Neural cell (in vitro differentiated cells): ENCODE results near the gene ASB4. TPM values are rescaled to one million over a fixed set of nuclear protein-coding genes. Genes with fewer than 3 reads are reported as not detected.

Experiments used
- H2AFZ ChIP-seq: fragments of 200-600, 300-800 bp; sonication (generic), shearing (Covaris generic); 2 replicates; pipeline ENCODE4 v1.6.0; 2014; ENCODE audit warnings: low read depth, mild to moderate bottlenecking, antibody characterized with exemption, low read length, moderate library complexity
- H3F3A ChIP-seq: fragments of 200-600 bp; shearing (Covaris generic); 2 replicates; pipeline ENCODE4 v1.6.1; 2016; ENCODE audit warnings: mild to moderate bottlenecking, moderate library complexity, mixed read lengths, antibody characterized with exemption, low read length; ENCODE audit not compliant: insufficient read depth, poor library complexity, severe bottlenecking
- H3K27ac ChIP-seq: fragments of 200-600, 300-800 bp; sonication (generic), shearing (Covaris generic); 2 replicates; pipeline ENCODE4 v1.5.1; 2014; ENCODE audit warnings: mild to moderate bottlenecking, low read length, moderate library complexity
- H3K27me3 ChIP-seq: fragments of 300-800, 200-600 bp; sonication (generic), shearing (Covaris generic); 2 replicates; pipeline ENCODE4 v1.6.0; 2014; ENCODE audit warnings: mild to moderate bottlenecking, low read depth, low read length, moderate library complexity; ENCODE audit not compliant: insufficient read depth
- H3K36me3 ChIP-seq: fragments of 300-800, 200-600 bp; sonication (generic), shearing (Covaris generic); 2 replicates; pipeline ENCODE4 v1.5.1; 2014; ENCODE audit warnings: mild to moderate bottlenecking, antibody characterized with exemption, low read length, moderate library complexity; ENCODE audit not compliant: insufficient read depth
- H3K4me2 ChIP-seq: fragments of 300-800, 200-600 bp; sonication (generic), shearing (Covaris generic); 2 replicates; pipeline ENCODE4 v1.6.0; 2014; ENCODE audit warnings: mild to moderate bottlenecking, low read length
- H3K4me3 ChIP-seq: fragments of 300-800, 200-600 bp; sonication (generic), shearing (Covaris generic); 2 replicates; pipeline ENCODE4 v1.5.1; 2014; ENCODE audit warnings: mild to moderate bottlenecking, low read length, moderate library complexity
- H3K79me2 ChIP-seq: fragments of 200-600 bp; shearing (Covaris generic); replicated peaks from 2 replicates; pipeline ENCODE4 v1.6.0; 2014; ENCODE audit warnings: mild to moderate bottlenecking, low read length, moderate library complexity; ENCODE audit not compliant: insufficient read depth
- H3K9ac ChIP-seq: fragments of 300-800, 200-600 bp; sonication (generic), shearing (Covaris generic); 2 replicates; pipeline ENCODE4 v1.6.1; 2016; ENCODE audit warnings: mild to moderate bottlenecking, low read length, mixed read lengths
- H3K9me2 ChIP-seq: fragments of 200-600 bp; shearing (Covaris generic); 2 replicates; pipeline ENCODE4 v1.6.1; 2016; ENCODE audit warnings: mild to moderate bottlenecking, low read length, mixed read lengths; ENCODE audit not compliant: insufficient read depth
- H3K9me3 ChIP-seq: fragments of 200-600, 300-800 bp; sonication (generic), shearing (Covaris generic); 2 replicates; pipeline ENCODE4 v1.6.1; 2016; ENCODE audit warnings: mild to moderate bottlenecking, mixed run types, low read length, moderate library complexity, mixed read lengths
- H4K20me1 ChIP-seq: fragments of 200-600 bp; shearing (Covaris generic); 2 replicates; pipeline ENCODE4 v1.6.1; 2016; ENCODE audit warnings: mild to moderate bottlenecking, mixed run types; ENCODE audit not compliant: insufficient read depth
- CTCF ChIP-seq: fragments of 450-650 bp; IDR thresholded peaks from 2 replicates; pipeline ENCODE4 v1.5.1; 2014; ENCODE audit warnings: antibody characterized with exemption, mild to moderate bottlenecking, moderate library complexity; ENCODE audit not compliant: poor library complexity, severe bottlenecking
- EP300 ChIP-seq: fragments of 450-650 bp; conservative IDR thresholded peaks from 2 replicates; pipeline ENCODE4 v1.6.1; 2014; ENCODE audit warnings: antibody characterized with exemption, mild to moderate bottlenecking, moderate library complexity; ENCODE audit not compliant: poor library complexity, severe bottlenecking
- EZH2 ChIP-seq: fragments of 200-600, 300-800 bp; shearing (Covaris generic), sonication (generic); IDR thresholded peaks from 2 replicates; pipeline ENCODE4 v1.6.1; 2014; ENCODE audit warnings: antibody characterized with exemption, low read length, borderline replicate concordance, mild to moderate bottlenecking; ENCODE audit not compliant: insufficient read depth, poor library complexity, severe bottlenecking
- MXI1 ChIP-seq: fragments of 450-650 bp; conservative IDR thresholded peaks from 2 replicates; pipeline ENCODE4 v1.6.1; 2014; ENCODE audit warnings: antibody characterized with exemption, mild to moderate bottlenecking; ENCODE audit not compliant: poor library complexity, severe bottlenecking
- POLR2AphosphoS5 ChIP-seq: IDR thresholded peaks from 2 replicates; pipeline ENCODE4 v1.6.1; 2012
- RAD21 ChIP-seq: fragments of 450-650 bp; conservative IDR thresholded peaks from 2 replicates; pipeline ENCODE4 v1.6.1; 2014; ENCODE audit warnings: antibody characterized with exemption, mild to moderate bottlenecking, moderate library complexity
- REST ChIP-seq: IDR thresholded peaks from 2 replicates; pipeline ENCODE4 v1.6.1; 2012; ENCODE audit warnings: borderline replicate concordance
- SMC3 ChIP-seq: fragments of 450-650 bp; conservative IDR thresholded peaks from 2 replicates; pipeline ENCODE4 v1.6.1; 2014; ENCODE audit warnings: antibody characterized with exemption, mild to moderate bottlenecking, moderate library complexity; ENCODE audit not compliant: poor library complexity
- TAF1 ChIP-seq: IDR thresholded peaks from 2 replicates; pipeline ENCODE4 v1.6.1; 2012; ENCODE audit warnings: low read depth
- polyA plus RNA-seq: library from polyadenylated mRNA; depleted of rRNA; stranded (reverse); fragments of >200 nt; gene quantifications from 2 replicates; pipeline ENCODE4 v1.2.3, GENCODE V29; 2014

ASB4 gene
- polyA plus RNA-seq, 1 donor from 2014 or later: 0.11 TPM

- Histone ChIP-seq H3K4me3 (no peak overlapping the region), H3K4me2 (no peak overlapping the region), H3K79me2 (no peaks in the 10 kb centered on the region), H3F3A (peaks cover 6% of the 10 kb centered on the region), H3K9me2 (no peaks in the 10 kb centered on the region), H3K27ac (no peak overlapping the region), H3K36me3 (no peaks in the 10 kb centered on the region), H2AFZ (no peak overlapping the region), H4K20me1 (no peaks in the 10 kb centered on the region), H3K27me3 (no peaks in the 10 kb centered on the region), H3K9ac (no peak overlapping the region), H3K9me3 (no peaks in the 10 kb centered on the region)
- TF ChIP-seq RAD21 (no peak), CTCF (no peak), EP300 (no peak), TAF1 (no peak), MXI1 (no peak), EZH2 (no peak), SMC3 (no peak), POLR2AphosphoS5 (no peak), REST (no peak)
Observed at GRCh38 chr7:95481271-95482165, 4.2 kb upstream of the ASB4 start.

- Histone ChIP-seq H3K4me2 (no peak overlapping the region), H3K27ac (no peak overlapping the region), H3K9me3 (no peaks in the 10 kb centered on the region), H3K9me2 (no peaks in the 10 kb centered on the region), H3K4me3 (no peak overlapping the region), H2AFZ (no peak overlapping the region), H3K36me3 (no peaks in the 10 kb centered on the region), H3F3A (peaks cover 6% of the 10 kb centered on the region), H3K27me3 (no peaks in the 10 kb centered on the region), H3K79me2 (no peaks in the 10 kb centered on the region), H3K9ac (no peak overlapping the region), H4K20me1 (no peaks in the 10 kb centered on the region)
- TF ChIP-seq EP300 (no peak), TAF1 (no peak), MXI1 (no peak), SMC3 (no peak), RAD21 (no peak), POLR2AphosphoS5 (no peak), CTCF (no peak), REST (no peak), EZH2 (no peak)
Observed at GRCh38 chr7:95482424-95482823, 3.3 kb upstream of the ASB4 start.
